Small intestine (tissue), 7 donors: Measurements from ENCODE around the gene ARHGEF19. TPM values are rescaled to one million over a fixed set of nuclear protein-coding genes. Genes with fewer than 3 reads are reported as not detected.

Experiments
- DNase-seq, 2 donors: peaks; one replicate each; pipeline versions ENCODE4 v3.0.0 to v3.0.0-alpha.2; 2013
- FAIRE-seq: peaks from 2 replicates; lab custom pipeline; 2012; peaks lifted over from hg19 to GRCh38; lab: Jason Lieb, UNC
- H3K27ac ChIP-seq, 3 donors: one replicate each; pipeline ENCODE4 v1.5.1; 2013; ENCODE audit warnings: low read length in 2 of 3, mild to moderate bottlenecking in 2 of 3, control low read depth in 1 of 3, inconsistent platforms in 1 of 3, low read depth in 1 of 3, moderate library complexity in 1 of 3
- H3K27me3 ChIP-seq, 3 donors: one replicate each; pipeline ENCODE4 v1.6.1; 2013; ENCODE audit warnings: low read length in 3 of 3, inconsistent platforms in 1 of 3; ENCODE audit not compliant: control insufficient read depth in 3 of 3, insufficient read depth in 3 of 3
- H3K36me3 ChIP-seq, 3 donors: one replicate each; pipeline ENCODE4 v1.6.1; 2013; ENCODE audit warnings: low read length in 3 of 3, inconsistent platforms in 1 of 3, low read depth in 1 of 3, mild to moderate bottlenecking in 1 of 3, moderate library complexity in 1 of 3; ENCODE audit not compliant: control insufficient read depth in 3 of 3, insufficient read depth in 2 of 3
- H3K4me1 ChIP-seq, 3 donors: one replicate each; pipeline ENCODE4 v1.6.1; 2013; ENCODE audit warnings: low read length in 2 of 3, inconsistent platforms in 1 of 3, low read depth in 1 of 3, mild to moderate bottlenecking in 1 of 3, moderate library complexity in 1 of 3; ENCODE audit not compliant: control insufficient read depth in 3 of 3, insufficient read depth in 2 of 3
- H3K4me3 ChIP-seq, 3 donors: one replicate each; pipeline ENCODE4 v1.5.1; 2013; ENCODE audit warnings: low read length in 3 of 3, control low read depth in 1 of 3, inconsistent platforms in 1 of 3, low read depth in 1 of 3, mild to moderate bottlenecking in 1 of 3, moderate library complexity in 1 of 3
- H3K9me3 ChIP-seq, 2 donors: one replicate each; pipeline ENCODE4 v1.6.1; 2013; ENCODE audit warnings: low read depth in 1 of 2, low read length in 1 of 2; ENCODE audit not compliant: control insufficient read depth in 2 of 2, insufficient read depth in 1 of 2
- WGBS, 3 donors: extraction: QIAGEN DNeasy Blood & Tissue Kit; methylation state at CpG; one replicate each; pipeline ENCODE4 v1.1.7; 2013; 5-methylcytosine and 5-hydroxymethylcytosine counted together
- polyA plus RNA-seq, 4 donors: library from polyadenylated mRNA; stranded (reverse) in 3 of 4; unstranded in 1 of 4; fragments of 200-250 nt in 3 of 4; fragments of 120-200 nt in 1 of 4; gene quantifications; one replicate each; pipeline versions ENCODE4 v1.2.1 to v1.2.3, GENCODE V29; 2013
- donor health status: healthy with polysubstance abuse.
- donor health status: control.
- donor health status: control.
- donor health status: Bipolar disorder and iron deficiency.
- donor health status: healthy.

Gene ARHGEF19
- polyA plus RNA-seq, 4 donors = 2.2 to 14.0 (median 7.5) TPM

GRCh38 chr1:16241221-16241708 is 28.8 kb upstream of the ARHGEF19 start:
- peaks cover 0 to 14% (median 0%) of the 10 kb centered on the region in 3 donors for H3K36me3 ChIP-seq
- 75 to 84% (median 81%) methylated on average over 10 of the region's 10 CpGs for WGBS, 3 donors
- DNase-seq = no peak
- FAIRE-seq = no peak
- H3K27me3 ChIP-seq = no peaks in the 10 kb centered on the region
- H3K27ac ChIP-seq = no peak overlapping the region
- peaks cover 0 to 12% (median 0%) of the 10 kb centered on the region in 3 donors for H3K4me1 ChIP-seq
- H3K4me3 ChIP-seq = no peak overlapping the region
- no peaks in the 10 kb centered on the region for H3K9me3 ChIP-seq

- no peak for DNase-seq
- Histone ChIP-seq H3K27me3 (no peaks in the 10 kb centered on the region), H3K27ac (no peak overlapping the region), H3K4me1 (peaks cover 0 to 17% (median 4%) of the 10 kb centered on the region in 3 donors), H3K9me3 (no peaks in the 10 kb centered on the region), H3K4me3 (no peak overlapping the region), H3K36me3 (peaks cover 0 to 5% (median 0%) of the 10 kb centered on the region in 3 donors)
- FAIRE-seq = no peak
- WGBS, 3 donors = 87 to 92% (median 89%) methylated on average over 2 of the region's 2 CpGs
Observed at GRCh38 chr1:16239972-16240491, 27.6 kb upstream of the ARHGEF19 start.

- Histone ChIP-seq H3K4me1 (peaks cover 0 to 13% (median 4%) of the 10 kb centered on the region in 3 donors), H3K4me3 (peak overlapping the region in 1 of 3 donors; percentile 70), H3K27me3 (no peaks in the 10 kb centered on the region), H3K36me3 (peaks cover 0 to 7% (median 0%) of the 10 kb centered on the region in 3 donors), H3K9me3 (no peaks in the 10 kb centered on the region), H3K27ac (peak overlapping the region in 2 of 3 donors; percentile 82 to 92)
- no peak for FAIRE-seq
- no peak for DNase-seq
- 24 to 26% (median 24%) methylated on average over 6 of the region's 6 CpGs for WGBS, 3 donors
Observed at GRCh38 chr1:16237343-16237830, 24.9 kb upstream of the ARHGEF19 start.

GRCh38 chr1:16236511-16237342 is 24.3 kb upstream of the ARHGEF19 start, which contains the start of gene CPLANE2:
Gene CPLANE2 (minus strand): TSS chr1:16237183. CDS start chr1:16236742, 441 bp downstream.
- FAIRE-seq (no peak), DNase-seq (peak; percentile 93 to 98)
- WGBS, 3 donors = 0 to 1% (median 0%) methylated on average over 56 to 57 of the region's 57 CpGs
- Histone ChIP-seq H3K4me1 (peaks cover 0 to 13% (median 4%) of the 10 kb centered on the region in 3 donors), H3K27me3 (no peaks in the 10 kb centered on the region), H3K27ac (peak within 1 kb of the TSS; percentile 42 to 92 (median 82)), H3K9me3 (no peaks in the 10 kb centered on the region), H3K36me3 (peaks cover 0 to 13% (median 0%) of the 10 kb centered on the region in 3 donors), H3K4me3 (peak within 1 kb of the TSS; percentile 61 to 70 (median 64))

- Histone ChIP-seq H3K9me3 (no peaks in the 10 kb centered on the region), H3K4me1 (peaks cover 0 to 13% (median 4%) of the 10 kb centered on the region in 3 donors), H3K27ac (peak overlapping the region; percentile 42 to 92 (median 67)), H3K27me3 (no peaks in the 10 kb centered on the region), H3K4me3 (peak overlapping the region in 2 of 3 donors; percentile 64 to 70), H3K36me3 (peaks cover 0 to 19% (median 0%) of the 10 kb centered on the region in 3 donors)
- DNase-seq = peak in 1 of 2 donors; percentile 68
- WGBS, 3 donors = 28 to 40% (median 29%) methylated on average over 6 of the region's 6 CpGs
- no peak for FAIRE-seq
Observed at GRCh38 chr1:16235944-16236510, 23.6 kb upstream of the ARHGEF19 start.

GRCh38 chr1:16235347-16235746 is 22.9 kb upstream of the ARHGEF19 start:
- Histone ChIP-seq H3K27me3 (no peaks in the 10 kb centered on the region), H3K4me1 (peaks cover 0 to 19% (median 4%) of the 10 kb centered on the region in 3 donors), H3K9me3 (no peaks in the 10 kb centered on the region), H3K36me3 (peaks cover 0 to 25% (median 0%) of the 10 kb centered on the region in 3 donors), H3K4me3 (no peak overlapping the region), H3K27ac (no peak overlapping the region)
- DNase-seq = no peak
- 93 to 100% (median 100%) methylated on average over 1 to 2 of the region's 2 CpGs for WGBS, 3 donors
- no peak for FAIRE-seq

GRCh38 chr1:16233431-16233830 is 21.0 kb upstream of the ARHGEF19 start:
- whole genome bisulfite sequencing, 3 donors = 96 to 99% (median 96%) methylated on average over 8 of the region's 8 CpGs

GRCh38 chr1:16232316-16232710 is 19.9 kb upstream of the ARHGEF19 start:
- Histone ChIP-seq H3K4me1 (peaks cover 0 to 25% (median 4%) of the 10 kb centered on the region in 3 donors), H3K27ac (no peak overlapping the region), H3K36me3 (peaks cover 0 to 29% (median 0%) of the 10 kb centered on the region in 3 donors), H3K9me3 (no peaks in the 10 kb centered on the region), H3K4me3 (no peak overlapping the region), H3K27me3 (peaks cover 0 to 14% (median 4%) of the 10 kb centered on the region in 3 donors)
- DNase-seq = no peak
- no peak for FAIRE-seq
- 96 to 97% (median 96%) methylated on average over 5 of the region's 5 CpGs for WGBS, 3 donors

More at GRCh38 chr1:16233431-16233830, 21.0 kb upstream of the ARHGEF19 start:
- Histone ChIP-seq H3K9me3 (no peaks in the 10 kb centered on the region), H3K27me3 (peaks cover 0 to 3% (median 0%) of the 10 kb centered on the region in 3 donors), H3K36me3 (peaks cover 0 to 29% (median 0%) of the 10 kb centered on the region in 3 donors), H3K27ac (no peak overlapping the region), H3K4me3 (no peak overlapping the region), H3K4me1 (peaks cover 0 to 20% (median 4%) of the 10 kb centered on the region in 3 donors)
- DNase-seq (no peak), FAIRE-seq (no peak)
